ENCODE measurements around the gene PPFIA1.

PPFIA1 gene

GRCh38 chr11:70432065-70432464 is 161.6 kb downstream of the PPFIA1 start:
- no peak for DNase-seq (ENCODE audit: low spot score)

- DNase-seq (ENCODE audit: low spot score): no peak
Measured at GRCh38 chr11:70432580-70432979, 162.1 kb downstream of the PPFIA1 start.

- DNase-seq (ENCODE audit: low spot score): no peak
Measured at GRCh38 chr11:70433038-70433437, 162.5 kb downstream of the PPFIA1 start.

GRCh38 chr11:70433526-70433925 is 163.0 kb downstream of the PPFIA1 start:
- DNase-seq (ENCODE audit: low spot score): no peak
